HG03025 (cell line): ENCODE data around the gene HSD17B14.
"Not testable (repeated sequence)": the region's sequence is repeated elsewhere in the genome, so short reads cannot be mapped to it uniquely, and the experiment has no call there.

Experiments
- ATAC-seq: cut with Tn5 transposase; IDR thresholded peaks from one replicate; pipeline ENCODE4 v1.9.1; 2021; ENCODE audit warnings: mild to moderate bottlenecking, moderate library complexity; ENCODE audit not compliant: unreplicated experiment, low FRiP score

HSD17B14 gene

DNA sequence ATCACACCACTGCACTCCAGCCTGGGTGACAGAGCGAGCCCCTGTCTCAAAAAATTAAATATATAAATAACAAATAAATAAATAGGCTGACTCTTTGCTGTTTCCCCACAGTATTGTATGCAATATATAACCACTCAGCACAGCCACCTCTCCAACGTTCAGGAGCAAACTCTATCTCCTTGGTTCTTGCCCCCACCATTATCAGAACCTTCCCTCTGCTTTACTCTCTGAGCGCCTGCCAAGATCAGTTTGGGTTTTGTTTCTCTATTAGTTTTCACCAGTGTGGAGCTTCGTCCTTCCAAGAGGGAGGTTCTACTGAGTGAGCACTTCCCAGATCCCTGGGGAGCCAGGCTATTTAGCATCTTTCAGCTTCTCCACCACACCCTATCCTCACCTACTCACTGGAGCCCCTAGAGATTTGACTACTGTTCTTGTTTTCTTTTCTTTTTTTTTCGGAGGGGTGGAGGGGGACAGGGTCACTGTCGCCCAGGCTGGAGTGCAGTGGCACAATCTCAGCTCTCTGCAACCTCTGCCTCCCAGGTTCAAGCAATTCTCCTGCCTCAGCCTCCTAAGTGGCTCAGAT, 68.0 kb downstream of the HSD17B14 start:
- not testable (repeated sequence) for ATAC-seq

DNA sequence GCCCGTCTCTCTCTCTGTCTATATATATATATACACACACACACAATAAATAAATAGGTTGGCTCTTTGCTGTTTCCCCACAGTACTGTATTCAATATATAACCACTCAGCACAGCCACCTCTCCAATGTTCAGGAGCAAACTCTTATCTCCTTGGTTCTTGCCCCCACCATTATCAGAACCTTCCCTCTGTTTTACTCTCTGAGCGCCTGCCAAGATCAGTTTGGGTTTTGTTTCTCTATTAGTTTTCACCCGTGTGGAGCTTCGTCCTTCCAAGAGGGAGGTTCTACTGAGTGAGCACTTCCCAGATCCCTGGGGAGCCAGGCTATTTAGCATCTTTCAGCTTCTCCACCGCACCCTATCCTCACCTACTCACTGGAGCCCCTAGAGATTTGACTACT, 70.5 kb downstream of the HSD17B14 start:
- ATAC-seq, result not testable (repeated sequence)
